Measurements from ENCODE around the gene FAF2.

DNA sequence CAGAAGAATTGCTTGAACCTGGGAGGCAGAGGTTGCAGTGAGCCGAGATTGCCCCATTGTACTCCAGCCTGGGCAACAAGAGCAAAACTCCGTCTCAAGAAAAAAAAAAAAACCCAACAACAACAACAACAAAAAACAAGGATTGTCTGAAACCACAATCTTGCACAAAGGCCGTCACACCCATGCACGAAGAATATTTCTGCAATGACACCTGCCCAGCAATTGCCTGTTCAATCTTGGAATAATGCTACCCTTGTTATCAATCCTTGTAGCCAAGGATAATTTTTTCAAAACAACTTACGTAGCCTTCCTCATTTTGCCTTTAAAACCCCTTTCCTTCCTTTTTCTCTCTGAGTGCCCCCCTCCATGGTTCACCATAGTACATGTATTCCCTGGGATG lies 28.1 kb upstream of the FAF2 start:
- TF ChIP-seq CTCF (IDR thresholded peaks at IDR 0.05; ENCODE audit: extremely low read depth in 1 of 2, insufficient read depth in 1 of 2, low read depth in 1 of 2, low read length in 2 of 2) (no peak), EZH2 (IDR thresholded peaks at IDR 0.05; ENCODE audit: borderline replicate concordance, low read depth, low read length, severe bottlenecking) (no peak), POLR2A (IDR thresholded peaks at IDR 0.05; ENCODE audit: low read depth, low read length) (no peak), JUN (IDR thresholded peaks at IDR 0.05; ENCODE audit: borderline replicate concordance, insufficient read depth, insufficient read length, low read depth) (no peak), MYC (IDR thresholded peaks at IDR 0.05; ENCODE audit: low read depth, low read length) (no peak), POLR2AphosphoS5 (IDR thresholded peaks at IDR 0.05; ENCODE audit: insufficient read depth, low read depth, low read length) (no peak), MAX (IDR thresholded peaks at IDR 0.05; ENCODE audit: insufficient read depth, insufficient read length) (no peak), FOS (IDR thresholded peaks at IDR 0.05; ENCODE audit: borderline replicate concordance, insufficient read depth, low read length) (no peak)

All from endothelial cell of umbilical vein (primary cell).